ENCODE measurements around the gene FKBP5.
"Not testable (repeated sequence)": the region's sequence is repeated elsewhere in the genome, so short reads cannot be mapped to it uniquely, and the experiment has no call there.

Gene FKBP5

GRCh38 chr6:35582315-35582714 is 106.4 kb downstream of the FKBP5 start:
- DNase-seq, result no peak

- no peak for DNase-seq
Measured at GRCh38 chr6:35581633-35582032, 107.1 kb downstream of the FKBP5 start.

- no peak for DNase-seq
Measured at GRCh38 chr6:35580836-35581235, 107.9 kb downstream of the FKBP5 start.

GRCh38 chr6:35576682-35577081 is 112.0 kb downstream of the FKBP5 start:
- DNase-seq, result no peak

- DNase-seq, result no peak
Measured at GRCh38 chr6:35573495-35574110, 115.1 kb downstream of the FKBP5 start.

GRCh38 chr6:35570885-35571330 is 117.8 kb downstream of the FKBP5 start:
- not testable (repeated sequence) for DNase-seq

- DNase-seq, result peak; percentile 34 to 42
Measured at GRCh38 chr6:35569011-35569461, 119.7 kb downstream of the FKBP5 start.

GRCh38 chr6:35566794-35567193 is 121.9 kb downstream of the FKBP5 start:
- no peak for DNase-seq

GRCh38 chr6:35564733-35565132 is 124.0 kb downstream of the FKBP5 start:
- DNase-seq, result no peak

- no peak for DNase-seq
Measured at GRCh38 chr6:35562060-35562459, 126.7 kb downstream of the FKBP5 start.

- DNase-seq, result no peak
Measured at GRCh38 chr6:35561113-35561512, 127.6 kb downstream of the FKBP5 start.

- no peak for DNase-seq
Measured at GRCh38 chr6:35558571-35558970, 130.1 kb downstream of the FKBP5 start.

GRCh38 chr6:35557239-35557638 is 131.5 kb downstream of the FKBP5 start:
- no peak for DNase-seq

- no peak for DNase-seq
Measured at GRCh38 chr6:35554811-35555210, 133.9 kb downstream of the FKBP5 start.

GRCh38 chr6:35553315-35553714 is 135.4 kb downstream of the FKBP5 start:
- DNase-seq, result no peak

- peak; percentile 69 to 71 for DNase-seq
Measured at GRCh38 chr6:35552285-35552917, 136.3 kb downstream of the FKBP5 start.

GRCh38 chr6:35550437-35550836 is 138.3 kb downstream of the FKBP5 start:
- DNase-seq, result no peak

GRCh38 chr6:35547676-35548075 is 141.0 kb downstream of the FKBP5 start:
- DNase-seq, result no peak

GRCh38 chr6:35544769-35545361 is 143.8 kb downstream of the FKBP5 start:
- no peak for DNase-seq

GRCh38 chr6:35543459-35544193 is 145.1 kb downstream of the FKBP5 start:
- DNase-seq, result no peak

- DNase-seq, result no peak
Measured at GRCh38 chr6:35541836-35542235, 146.9 kb downstream of the FKBP5 start.

GRCh38 chr6:35539223-35539622 is 149.5 kb downstream of the FKBP5 start:
- DNase-seq, result no peak

- DNase-seq, result not testable (repeated sequence)
Measured at GRCh38 chr6:35535847-35536246, 152.9 kb downstream of the FKBP5 start.

All from stimulated activated CD4-positive, alpha-beta T cell treated with anti-CD3 and anti-CD28 coated beads, Interleukin-2, amount 100 ng/mL, for 48 hours (primary cell).